GM12864 (cell line): Measurements from ENCODE around the gene CCDC86.

Source experiments
- DNase-seq: peaks from one replicate; pipeline ENCODE4 v3.0.0-alpha.2; 2011; ENCODE audit warnings: low read depth
- H3K4me3 ChIP-seq: 2 replicates; pipeline ENCODE4 v1.5.1; 2011; ENCODE audit warnings: mild to moderate bottlenecking, low read depth, low read length, control low read depth
- CTCF ChIP-seq: IDR thresholded peaks from 2 replicates; pipeline ENCODE4 v1.5.1; 2011; ENCODE audit warnings: low read depth, mild to moderate bottlenecking, moderate library complexity, low read length, control low read depth, inconsistent platforms; ENCODE audit errors: missing control alignments

CCDC86 gene

GRCh38 chr11:60847896-60848295 is 6.0 kb downstream of the CCDC86 start:
- no peak for DNase-seq
- no peak for TF ChIP-seq CTCF
- H3K4me3 ChIP-seq, result no peak overlapping the region

DNA sequence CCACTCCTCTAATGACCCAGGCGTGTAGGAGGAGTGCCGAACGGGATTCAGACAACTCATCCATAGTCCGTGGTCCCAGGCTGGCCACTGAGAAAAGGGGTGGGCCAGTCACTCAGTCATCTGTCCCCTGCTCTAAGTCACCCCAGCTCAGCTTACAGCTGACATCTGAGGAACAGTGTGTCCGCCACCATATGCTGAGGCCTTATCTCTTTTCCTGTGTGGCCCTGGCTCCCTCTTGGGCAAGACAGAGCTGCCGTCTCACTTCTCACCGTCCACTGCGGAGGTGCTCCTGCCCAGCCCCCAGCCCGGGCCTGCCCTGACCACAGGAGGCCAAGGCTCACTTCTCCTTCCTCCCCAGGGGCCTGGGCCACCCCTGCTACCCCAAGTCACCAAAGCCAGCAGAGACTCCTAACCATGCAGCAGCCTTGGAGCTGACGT is 6.8 kb downstream of the CCDC86 start:
- no peak overlapping the region for H3K4me3 ChIP-seq
- no peak for TF ChIP-seq CTCF
- DNase-seq, result no peak

DNA sequence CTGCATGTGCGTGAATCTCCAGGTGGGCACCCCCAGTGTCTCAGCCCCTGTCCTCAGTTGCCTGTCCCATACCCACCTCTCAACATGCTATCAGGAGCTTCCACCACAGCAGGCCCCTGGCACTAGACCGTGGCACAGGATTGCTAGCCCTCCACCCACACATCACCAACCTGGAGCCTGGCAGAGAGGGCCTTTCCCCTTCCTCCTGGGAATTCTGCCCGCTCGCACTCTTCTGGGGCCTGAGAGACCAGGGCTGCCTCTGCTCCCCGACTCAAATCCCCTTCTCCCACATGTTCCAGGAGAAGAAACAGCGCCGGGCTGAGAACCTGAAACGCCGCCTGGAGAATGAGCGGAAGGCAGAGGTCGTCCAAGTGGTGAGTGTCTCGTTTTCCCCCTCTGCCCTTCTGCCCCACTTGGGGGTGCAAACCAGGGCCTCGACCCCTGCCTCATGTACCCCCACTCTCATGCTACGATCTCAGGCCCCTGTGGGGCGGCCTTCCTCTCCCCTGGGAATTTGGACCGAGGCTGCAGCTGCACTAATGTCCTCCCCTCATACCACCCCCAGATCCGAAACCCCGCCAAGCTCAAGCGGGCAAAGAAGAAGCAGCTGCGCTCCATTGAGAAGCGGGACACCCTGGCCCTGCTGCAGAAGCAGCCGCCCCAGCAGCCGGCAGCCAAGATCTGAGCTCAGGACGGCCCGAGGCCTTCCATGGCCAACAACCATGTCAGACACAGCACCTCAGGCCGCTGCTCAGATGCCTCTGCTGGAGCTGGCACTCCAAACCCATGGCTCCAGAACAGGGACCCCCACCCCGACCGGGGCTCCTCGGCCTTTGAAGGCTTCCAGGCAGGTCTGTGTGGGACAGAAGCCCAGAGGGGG is 8.0 kb downstream of the CCDC86 start:
- H3K4me3 ChIP-seq, result no peak overlapping the region
- DNase-seq, result no peak
- TF ChIP-seq CTCF, result no peak

DNA sequence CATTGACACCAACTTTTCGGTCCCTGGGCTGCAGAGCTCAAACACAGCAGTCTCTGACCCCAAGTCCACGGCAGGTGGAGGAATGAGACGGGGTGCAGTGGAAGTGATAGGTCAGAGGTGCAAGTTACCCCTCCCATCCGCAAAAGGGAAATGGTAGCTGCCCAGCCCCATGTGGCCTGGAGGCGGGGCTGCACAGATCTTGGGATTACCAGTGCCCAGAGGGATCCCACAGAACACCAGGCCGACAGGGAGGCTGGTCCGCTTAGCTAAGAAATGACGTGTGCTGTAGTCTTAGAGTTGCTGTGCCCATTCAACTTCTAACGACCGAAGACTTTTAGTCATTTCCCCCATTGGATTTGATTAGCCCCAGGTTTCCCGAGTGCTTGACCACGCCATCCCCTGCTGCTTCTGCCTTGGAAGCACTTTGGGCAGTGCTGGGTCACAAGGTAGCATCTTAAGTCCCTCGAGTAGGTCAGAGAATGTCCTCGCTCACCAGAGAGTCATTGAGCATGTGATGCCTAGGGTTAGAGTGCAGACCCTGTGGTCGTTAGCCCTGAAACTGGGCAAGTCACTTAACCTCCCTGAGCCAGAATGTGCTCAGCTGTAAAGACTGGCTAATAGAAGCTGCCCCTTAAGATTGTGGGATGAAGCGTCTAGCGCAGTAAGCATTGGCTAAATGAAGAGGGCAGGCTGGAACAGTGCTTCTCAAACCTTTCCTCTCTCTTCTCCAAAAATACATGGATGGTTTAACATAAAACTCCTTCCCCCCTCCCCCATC is 9.6 kb downstream of the CCDC86 start:
- DNase-seq, result no peak
- TF ChIP-seq CTCF, result no peak
- H3K4me3 ChIP-seq, result no peak overlapping the region

DNA sequence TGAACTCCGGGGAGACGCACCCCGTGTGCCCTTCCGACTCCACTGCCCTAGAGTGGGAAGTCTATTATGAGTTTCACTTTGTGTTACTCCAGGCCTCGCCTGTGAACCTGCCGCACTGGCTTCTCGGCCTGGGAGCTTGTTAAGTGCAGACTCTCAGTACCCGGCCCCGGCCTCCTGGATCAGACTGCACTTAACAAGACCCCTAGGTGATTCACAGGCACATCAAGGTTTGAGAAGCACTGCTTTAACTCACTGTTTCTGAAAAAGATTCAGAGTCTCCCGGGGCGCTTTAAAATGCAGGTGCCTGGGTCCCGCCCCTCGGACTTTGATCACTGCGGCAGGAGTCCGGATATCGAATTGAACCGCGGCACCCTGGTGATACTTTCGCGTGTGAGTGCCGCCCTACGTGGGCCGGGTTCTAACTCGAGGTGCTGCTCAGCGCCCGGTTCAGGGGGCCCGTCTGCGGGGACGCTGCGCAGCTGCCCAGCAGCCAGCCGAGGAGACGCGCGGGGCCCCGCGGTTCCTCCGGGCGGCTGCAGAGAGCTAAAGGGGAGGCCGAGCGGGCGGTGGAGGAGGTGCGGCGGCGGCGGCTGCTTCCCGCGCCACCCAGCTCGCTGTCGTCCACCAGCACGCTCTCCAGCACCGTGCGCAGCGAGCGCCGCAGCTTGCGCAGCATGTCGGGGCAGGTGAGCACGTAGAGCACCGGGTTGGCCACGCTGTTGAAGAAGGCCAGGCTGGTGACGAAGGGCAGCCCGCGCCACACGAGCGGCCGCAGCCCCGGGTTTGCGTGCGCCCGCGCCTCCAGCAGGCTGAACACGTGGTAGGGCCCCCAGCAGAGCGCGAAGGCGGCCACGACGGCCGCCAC is 10.4 kb downstream of the CCDC86 start:
- H3K4me3 ChIP-seq, result no peak overlapping the region
- TF ChIP-seq CTCF, result no peak

More for the DNA sequence above, 10.4 kb downstream of the CCDC86 start:
- no peak for DNase-seq
